Vagina (tissue), 2 donors: ENCODE results near the gene UBE2D1.

ENCODE experiments used
- CTCF ChIP-seq, 3 experiments: fragments of 450-650 bp in 2 of 3; fragments of 200-600 bp in 1 of 3; sonication (generic) in 1 of 3; IDR thresholded peaks; one replicate each; pipeline ENCODE4 v1.5.1; 2017 to 2019; ENCODE audit warnings: antibody characterized with exemption in 3 of 3, mild to moderate bottlenecking in 2 of 3, moderate library complexity in 2 of 3
- POLR2A ChIP-seq, 2 donors: fragments of 450-650 bp; IDR thresholded peaks; one replicate each; pipeline ENCODE4 v1.6.1; 2017; ENCODE audit warnings: antibody characterized with exemption in 2 of 2, mild to moderate bottlenecking in 2 of 2, moderate library complexity in 2 of 2

DNA sequence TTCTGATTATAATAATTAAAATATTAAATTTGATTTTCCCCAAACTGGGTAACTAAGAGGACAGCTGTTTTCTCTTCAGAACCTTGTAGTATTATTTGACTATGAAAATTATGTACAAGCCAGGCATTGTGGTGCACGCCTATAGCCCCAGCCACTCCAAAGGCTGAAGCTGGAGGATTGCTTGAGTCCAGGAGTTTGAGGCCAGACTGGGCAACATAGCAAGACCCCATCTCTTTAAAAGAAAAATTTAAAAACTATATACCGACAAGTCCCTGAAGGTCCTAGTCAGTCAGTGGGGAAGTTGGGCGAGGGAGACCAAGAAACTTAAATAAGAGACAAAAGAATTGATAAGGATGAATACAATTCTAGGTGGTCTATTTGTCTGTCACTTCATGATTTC is 27.1 kb upstream of the UBE2D1 start:
- TF ChIP-seq CTCF (IDR thresholded peaks at IDR 0.05) (no peak), POLR2A (IDR thresholded peaks at IDR 0.05) (no peak)
